A549 (cell line): Measurements from ENCODE around the gene SNORC.

ENCODE experiments used
- CTCF ChIP-seq: fragments of >200 bp; sonication (Bioruptor Twin); formaldehyde crosslinking; IDR thresholded peaks from 3 replicates; pipeline ENCODE4 v1.5.1; 2016
- EP300 ChIP-seq, 2 experiments: fragments of >200 bp; sonication (Bioruptor Twin); formaldehyde crosslinking; IDR thresholded peaks; 2 replicates in 1 of 2; 3 replicates in 1 of 2; pipeline ENCODE4 v1.6.1; 2016 to 2017
- HMGXB4 ChIP-seq: fragments of 250-450 bp; sonication (Bioruptor Pico); IDR thresholded peaks from 2 replicates; pipeline ENCODE4 v1.5.0; 2021; ENCODE audit warnings: mild to moderate bottlenecking, moderate library complexity, borderline replicate concordance
- MAX ChIP-seq: IDR thresholded peaks from 2 replicates; pipeline ENCODE4 v1.6.1; 2012
- USF2 ChIP-seq: fragments of 450-650 bp; IDR thresholded peaks from 2 replicates; pipeline ENCODE4 v1.6.1; 2014; ENCODE audit warnings: antibody characterized with exemption

GRCh38 chr2:232829988-232830387, 40.1 kb upstream of the SNORC start:
- TF ChIP-seq CTCF (no peak), USF2 (no peak), HMGXB4 (no peak), EP300 (IDR thresholded peaks at IDR 0.05) (no peak), MAX (no peak)
